OCI-M2 (cell line): ENCODE measurements around the gene KRT78.
"Not testable (repeated sequence)": the region's sequence is repeated elsewhere in the genome, so short reads cannot be mapped to it uniquely, and the experiment has no call there.

Experiments
- DNase-seq: peaks from one replicate; lab custom pipeline; 2025; ENCODE audit not compliant: unreplicated experiment; lab: John Stamatoyannopoulos, UW

KRT78 gene

DNA sequence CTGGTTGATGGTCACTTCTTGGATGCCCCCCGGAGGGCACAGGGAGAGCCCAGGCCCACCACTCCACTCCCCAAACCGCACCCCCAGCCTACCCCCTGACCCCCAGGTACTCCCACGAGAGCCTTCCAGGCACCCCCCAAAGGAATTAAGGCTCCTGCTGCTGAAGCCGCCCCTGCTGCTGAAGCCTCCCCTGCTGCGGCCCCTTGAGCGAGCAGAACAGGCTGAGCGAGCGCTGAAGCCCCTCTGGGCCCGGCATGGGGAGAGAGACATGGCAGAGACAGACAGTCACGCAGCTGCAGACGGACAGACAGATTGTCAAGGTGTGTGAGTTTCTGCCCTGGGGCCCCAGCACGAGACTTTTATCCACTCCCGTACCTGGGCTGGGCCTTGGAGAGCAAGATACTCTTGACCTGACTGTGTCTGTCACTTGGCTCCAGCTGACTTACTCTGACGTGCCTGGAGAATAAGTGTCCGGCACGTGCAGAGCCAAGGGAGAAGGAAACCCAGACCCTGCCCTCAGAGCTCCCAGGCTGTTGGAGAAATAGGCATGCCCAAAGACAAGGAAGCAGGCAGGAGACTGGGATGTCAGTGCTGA is at the start of gene KRT78:
KRT78 (minus strand) TSS at position 334 of the 595 bp plus-strand sequence; CDS start at position 270, 64 bp downstream.
- no peak for DNase-seq

GRCh38 chr12:52896190-52897100 is 47.7 kb upstream of the KRT78 start:
- DNase-seq = no peak

DNA sequence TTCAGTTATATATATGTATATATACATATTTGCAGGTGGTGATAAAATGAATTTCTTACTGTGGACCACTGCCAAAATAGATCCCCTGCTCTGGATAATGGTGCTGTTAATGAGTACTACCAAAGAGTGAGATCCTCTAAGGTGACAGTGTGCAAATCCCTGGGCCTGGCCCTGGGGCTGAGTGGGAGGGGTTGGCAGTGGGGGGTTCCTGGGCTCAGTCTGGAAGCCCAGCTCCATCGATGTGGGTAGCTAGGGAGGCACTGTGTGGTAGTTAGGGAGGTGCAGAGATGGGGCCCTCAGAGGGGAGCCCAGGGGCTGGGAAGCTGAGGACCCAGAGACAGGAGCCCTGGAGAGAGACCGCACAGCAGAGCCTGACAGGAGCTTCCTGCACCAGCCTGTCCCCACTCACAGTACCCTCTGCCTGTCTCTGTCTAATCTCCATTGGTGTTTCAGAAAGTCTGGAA is 47.0 kb upstream of the KRT78 start:
- no peak for DNase-seq

- DNase-seq = no peak
These were observed 44.2 kb upstream of the KRT78 start for GRCh38 chr12:52892974-52893373.

GRCh38 chr12:52892207-52892852 is 43.5 kb upstream of the KRT78 start:
- no peak for DNase-seq

GRCh38 chr12:52891044-52891443 is 42.2 kb upstream of the KRT78 start:
- no peak for DNase-seq

DNA sequence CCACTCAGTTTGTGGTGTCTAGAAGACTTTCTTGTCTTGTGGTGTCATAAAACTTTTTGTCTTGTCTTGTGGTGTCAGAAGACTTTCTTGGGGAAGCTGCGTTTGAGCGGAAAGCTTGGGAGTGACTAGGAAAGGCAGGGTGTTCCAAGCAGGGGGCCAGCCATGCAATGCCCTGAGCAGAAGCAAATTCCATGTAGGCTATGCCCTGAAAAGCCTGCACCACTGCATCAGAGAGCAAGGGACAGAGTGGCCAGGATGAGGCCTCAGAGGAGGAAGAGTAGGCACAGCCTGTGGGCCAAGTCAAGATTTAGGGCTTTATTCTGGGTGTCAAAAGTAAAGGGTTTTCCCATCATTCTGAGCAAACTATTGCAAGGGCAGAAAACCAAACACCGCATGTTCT is 41.6 kb upstream of the KRT78 start:
- no peak for DNase-seq

DNA sequence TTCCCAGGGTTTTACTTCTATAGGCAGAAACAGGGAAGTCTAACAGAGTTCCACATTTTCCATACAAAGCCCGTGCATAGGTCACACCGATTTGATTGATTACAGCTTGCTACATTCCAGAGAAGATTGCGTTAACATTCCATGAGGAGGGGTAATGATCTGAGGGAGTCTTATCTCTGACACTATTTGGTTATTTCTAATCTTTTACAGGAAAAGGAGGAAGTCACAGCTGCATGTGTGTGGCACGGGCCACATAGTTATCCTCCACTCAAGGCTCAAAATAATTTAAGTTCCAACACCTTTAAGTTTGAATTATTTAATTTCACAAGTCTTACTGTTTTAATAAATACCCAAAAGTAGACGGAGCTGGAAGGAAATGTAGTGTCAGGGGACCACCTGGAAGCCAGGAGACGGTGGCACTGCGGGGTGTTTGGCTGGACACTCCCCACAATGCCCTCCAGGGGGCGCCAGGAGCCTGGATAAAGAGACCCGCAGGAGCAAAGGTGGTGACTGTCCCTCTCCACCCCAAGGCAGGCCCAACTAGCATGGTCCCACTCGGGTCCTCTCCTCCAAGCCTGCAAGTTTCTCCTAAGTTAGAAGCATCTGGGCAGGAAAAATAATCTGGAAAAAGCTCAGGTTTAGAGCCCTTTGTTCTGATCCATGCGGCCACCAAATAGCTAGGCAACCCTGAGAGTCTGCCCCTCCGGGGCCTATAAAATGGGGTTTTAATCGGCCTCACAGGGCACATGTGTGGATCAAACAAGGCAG is 35.9 kb upstream of the KRT78 start:
- DNase-seq = no peak

DNA sequence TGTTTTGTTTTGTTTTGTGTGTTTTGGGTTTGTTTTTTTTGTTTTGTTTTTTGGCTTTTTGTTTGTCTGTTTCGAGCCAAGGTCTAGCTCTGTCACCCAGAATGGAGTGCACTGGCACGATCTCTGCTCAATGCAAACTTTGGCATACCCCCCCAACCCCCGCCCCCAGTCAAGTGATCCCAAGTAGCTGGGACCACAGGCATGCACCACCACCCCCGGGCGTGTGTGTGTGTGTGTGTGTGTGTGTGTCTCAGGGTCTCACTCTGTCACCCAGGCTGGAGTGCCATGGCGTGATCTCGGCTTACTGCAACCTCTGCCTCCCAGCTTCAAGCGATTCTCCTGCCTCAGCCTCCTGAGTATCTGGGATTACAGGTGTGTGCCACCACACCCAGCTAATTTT is 31.7 kb upstream of the KRT78 start:
- not testable (repeated sequence) for DNase-seq

DNA sequence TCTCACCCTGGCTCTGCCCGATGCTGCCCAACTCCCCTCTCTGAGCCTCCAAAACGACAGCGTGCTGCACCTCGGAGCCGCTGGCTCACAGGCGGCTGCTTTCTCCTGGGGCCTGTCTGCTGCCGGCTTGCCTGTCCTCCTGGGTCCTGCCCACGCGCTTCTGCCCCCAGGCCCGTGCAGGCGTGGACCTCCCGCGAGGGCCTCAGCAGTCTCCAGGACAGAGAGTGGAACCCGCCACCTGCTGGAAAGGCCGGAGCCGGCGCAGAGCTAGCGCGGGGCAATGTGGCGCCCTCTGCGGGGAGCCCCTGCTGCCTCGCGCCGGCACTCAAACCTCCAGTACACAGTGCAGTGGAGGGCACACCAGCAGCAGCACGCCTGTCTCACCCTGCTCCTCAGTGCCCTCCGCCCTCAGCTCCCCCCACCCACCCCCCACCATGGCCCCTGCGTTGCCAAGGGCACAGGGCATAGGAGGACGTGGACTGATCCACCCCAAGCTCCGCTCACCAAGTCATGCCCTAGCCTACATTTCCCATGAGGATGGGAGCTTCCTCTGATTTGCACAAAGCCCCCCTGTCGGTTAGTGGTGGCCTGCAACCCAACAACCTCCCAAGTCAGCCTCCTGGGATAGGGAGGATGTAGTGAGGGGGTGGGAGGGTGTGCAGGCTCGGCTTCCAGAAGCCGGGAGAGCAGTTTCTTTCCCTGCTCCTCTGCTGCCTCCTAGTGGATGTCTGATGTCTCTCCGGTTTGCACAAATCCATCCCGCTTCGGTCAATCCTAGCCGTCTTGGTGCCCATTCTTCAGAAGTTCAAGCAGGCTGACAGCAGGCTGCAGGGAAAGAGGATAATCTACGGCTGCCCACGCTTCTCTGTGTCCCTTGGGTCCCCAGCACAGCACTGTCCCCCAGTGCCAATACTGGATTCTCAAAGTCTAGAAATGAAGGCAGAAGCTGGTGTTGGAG is 30.9 kb upstream of the KRT78 start:
- DNase-seq = peak; percentile 43

DNA sequence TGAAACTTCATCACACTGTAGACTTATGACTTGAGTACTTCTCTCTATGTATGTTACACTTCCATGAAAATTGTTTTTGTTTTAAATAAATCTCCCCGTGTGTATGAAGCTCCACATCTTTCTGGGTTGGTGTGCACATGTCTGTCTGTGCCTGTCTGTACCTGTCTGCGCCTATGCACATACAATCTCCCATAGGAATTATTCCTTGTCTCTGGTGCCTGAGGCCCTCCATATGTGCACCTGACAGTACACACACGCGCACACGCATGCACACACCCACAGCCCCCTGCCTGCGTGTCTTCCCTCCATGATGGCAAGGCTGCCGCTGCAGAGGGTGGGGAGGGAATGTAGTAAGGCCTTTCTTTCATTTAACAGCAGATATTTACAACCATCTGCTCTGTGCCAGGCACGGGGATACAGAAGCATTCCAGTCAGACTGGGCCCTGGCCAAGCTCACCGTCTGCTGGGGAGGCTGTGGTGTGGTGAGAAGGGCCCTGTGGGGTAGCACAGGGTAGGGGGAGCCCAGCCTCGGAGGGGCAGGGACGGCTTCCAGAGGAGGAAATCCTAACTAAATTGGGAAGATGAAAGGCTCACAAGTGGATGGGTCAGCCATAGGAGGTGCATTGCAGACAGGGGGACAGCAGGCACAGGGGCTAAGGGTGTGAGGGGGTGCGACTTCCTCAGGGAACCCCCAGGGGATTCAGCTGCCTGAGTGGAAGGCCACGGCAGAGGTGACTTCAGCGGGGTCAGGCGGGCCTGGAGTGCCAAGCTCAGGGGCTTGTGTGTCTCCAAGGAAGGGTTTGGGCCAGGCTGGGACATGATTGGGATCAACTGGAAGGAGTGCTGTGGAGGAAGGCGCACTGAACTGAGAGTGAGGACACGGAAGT is 30.0 kb upstream of the KRT78 start:
- no peak for DNase-seq

DNA sequence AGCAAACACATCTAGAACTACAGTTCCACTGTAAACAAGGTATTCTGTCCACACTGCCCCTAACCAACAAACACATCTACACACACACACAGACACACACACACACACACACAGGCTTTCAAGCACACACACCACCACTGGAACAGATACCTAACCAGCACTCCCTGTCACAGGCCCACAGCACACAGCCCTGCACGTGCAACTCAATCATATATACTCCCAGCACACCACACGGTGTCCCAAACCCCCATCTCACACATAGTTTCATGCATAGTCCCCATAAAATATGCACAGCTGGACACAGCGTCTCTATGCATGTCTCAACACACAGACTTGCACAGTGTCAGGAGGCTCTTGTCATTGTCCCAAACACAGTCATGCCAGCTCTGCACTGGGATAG is 28.4 kb upstream of the KRT78 start:
- DNase-seq = no peak

DNA sequence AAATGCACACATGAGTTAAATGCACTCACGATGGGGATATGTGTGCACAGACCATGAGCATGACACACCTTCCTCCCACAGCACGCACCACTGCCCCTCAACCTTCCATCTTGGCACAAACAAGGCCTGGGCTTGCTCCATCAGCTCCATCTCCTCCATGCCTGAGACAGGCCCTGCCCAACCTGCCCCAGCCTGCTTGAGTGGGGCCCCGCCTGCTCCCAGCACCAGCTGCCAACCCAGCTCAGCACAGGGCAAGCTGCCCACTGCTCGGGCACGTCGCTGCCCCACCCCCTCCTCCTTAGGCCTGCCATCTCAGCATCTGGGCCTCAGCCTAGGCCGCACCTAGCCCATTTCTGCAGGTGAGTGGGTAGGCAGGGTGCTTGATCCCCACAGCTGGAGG is 27.6 kb upstream of the KRT78 start:
- no peak for DNase-seq

DNA sequence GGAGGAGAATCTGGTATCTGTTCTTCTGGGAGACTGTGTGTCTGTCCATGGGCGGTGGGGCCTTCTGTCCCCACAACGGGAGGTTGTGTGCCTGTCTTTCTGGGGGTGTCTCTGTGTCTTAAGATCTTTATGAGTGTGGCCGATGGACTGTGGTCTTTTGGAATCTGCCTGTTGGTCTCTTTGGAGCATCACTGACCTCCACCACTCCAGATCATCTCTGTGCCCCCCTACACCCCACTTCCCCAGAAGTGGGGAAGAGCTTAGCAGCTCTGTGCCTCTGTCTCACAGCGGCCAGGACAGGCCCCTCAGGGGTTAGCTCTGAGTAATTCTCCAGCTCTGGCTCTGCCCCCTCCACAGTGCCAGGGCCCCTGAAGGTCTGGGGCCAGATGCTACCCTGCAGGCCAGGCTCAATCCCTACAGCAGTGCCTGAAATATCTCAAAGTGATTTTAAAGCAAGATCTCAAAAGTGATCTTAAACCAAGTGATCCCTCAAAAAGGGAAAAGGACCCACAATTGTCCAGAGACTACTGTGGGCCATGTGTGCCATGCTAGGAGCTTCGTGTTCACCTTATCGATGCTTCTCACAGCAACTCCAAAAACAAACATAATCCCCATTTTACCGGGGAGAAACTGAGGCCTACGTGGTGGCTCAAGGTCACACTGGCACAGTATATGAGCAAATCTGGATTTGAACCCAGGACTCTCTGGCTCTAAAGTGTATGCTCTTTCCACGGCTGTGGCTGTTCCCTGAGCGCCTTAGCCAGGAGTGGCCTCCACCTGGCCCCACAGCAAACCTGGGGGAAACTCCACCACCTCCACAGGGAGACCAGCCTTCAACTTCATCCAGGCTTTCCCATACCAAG is 26.0 kb upstream of the KRT78 start:
- no peak for DNase-seq

DNA sequence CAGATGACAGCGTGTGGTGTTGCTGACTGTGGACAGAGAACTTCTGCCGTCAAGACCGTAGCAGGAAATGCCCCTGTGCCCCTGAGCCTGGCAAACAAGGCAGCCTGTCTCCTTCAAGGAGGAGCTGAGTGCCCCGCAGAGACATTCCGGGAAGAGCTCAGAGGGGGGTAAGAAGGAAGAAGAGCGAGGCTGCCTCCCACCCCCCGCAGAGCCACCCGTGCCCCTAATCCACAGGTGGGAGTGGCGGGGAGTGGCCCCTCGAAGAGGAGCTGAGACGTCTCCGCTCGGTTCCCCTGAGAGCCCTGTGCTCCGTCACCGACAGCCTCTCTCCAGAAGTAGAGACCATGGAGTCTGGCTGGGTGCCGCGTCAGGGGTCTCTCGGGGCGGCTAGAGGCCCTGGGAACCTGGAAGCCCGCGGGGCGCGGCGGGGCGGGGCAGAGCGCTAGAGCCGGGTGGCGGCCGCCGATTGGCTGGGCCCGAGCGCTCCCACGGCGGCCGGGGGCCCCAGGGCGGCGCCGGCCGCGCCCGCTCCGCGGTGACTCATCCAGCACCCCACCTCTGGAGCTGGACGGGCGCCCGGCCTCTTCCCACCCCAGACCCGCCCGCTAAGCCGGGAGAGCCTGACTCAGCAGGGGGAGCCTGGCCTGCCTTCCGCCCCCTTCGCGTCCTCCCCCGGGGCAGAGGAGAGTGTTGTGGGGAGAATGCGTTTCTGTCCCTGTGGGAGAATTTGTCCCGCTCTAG is 25.2 kb upstream of the KRT78 start:
- DNase-seq = no peak

GRCh38 chr12:52873513-52873831 is 24.7 kb upstream of the KRT78 start:
- DNase-seq = no peak

DNA sequence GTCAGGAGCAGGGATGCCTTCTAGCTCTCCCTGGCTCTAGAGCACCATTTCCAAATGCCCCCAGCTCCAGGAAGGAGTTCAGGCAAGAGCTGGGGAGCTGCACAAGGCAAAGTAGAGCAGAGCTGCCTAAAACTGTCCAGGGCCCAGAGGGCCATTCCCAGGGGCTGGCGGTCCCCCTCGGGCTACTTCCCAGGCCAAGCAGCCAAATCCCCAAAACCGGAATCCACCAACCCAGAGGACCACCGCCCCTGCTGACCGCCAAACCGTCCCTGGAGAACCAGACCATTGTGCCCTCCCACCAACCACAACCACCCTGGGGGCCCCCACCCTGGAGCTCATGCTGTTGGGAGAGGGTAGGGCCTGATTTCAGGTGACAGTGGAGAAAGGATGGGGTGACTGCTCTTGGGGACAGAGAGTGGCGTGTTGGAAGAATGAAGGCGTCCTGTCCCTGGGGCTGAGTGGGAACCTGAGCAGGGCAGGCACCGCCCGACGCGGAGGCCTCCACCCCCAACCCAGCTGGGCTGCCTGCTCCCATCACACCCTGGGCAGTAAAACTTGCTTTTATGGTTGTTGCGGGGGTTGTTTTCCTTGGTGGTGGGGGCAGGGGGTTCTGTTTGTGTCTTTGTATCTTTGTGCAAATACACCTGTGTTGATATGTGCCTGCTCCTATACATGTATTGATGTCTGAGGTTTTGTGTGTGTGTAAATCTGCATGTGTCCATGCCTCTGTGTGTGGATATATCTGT is 24.0 kb upstream of the KRT78 start:
- no peak for DNase-seq
